GM12878 (cell line): ENCODE results near the gene GANC.

Experiments
- DPF2 ChIP-seq: fragments of 450-650 bp; IDR thresholded peaks from 2 replicates; pipeline ENCODE4 v1.6.1; 2017; ENCODE audit warnings: mild to moderate bottlenecking
- EZH2 ChIP-seq: IDR thresholded peaks from 2 replicates; pipeline ENCODE4 v1.6.1; 2012; ENCODE audit warnings: low read depth, mild to moderate bottlenecking, control low read depth, inconsistent platforms, low read length, borderline replicate concordance; ENCODE audit not compliant: control insufficient read depth
- NFYA ChIP-seq: IDR thresholded peaks from 2 replicates; pipeline ENCODE4 v1.6.1; 2011; ENCODE audit warnings: low read depth, mild to moderate bottlenecking, low read length, improper control_type of control experiment, borderline replicate concordance
- POLR2A ChIP-seq: IDR thresholded peaks from 2 replicates; pipeline ENCODE4 v1.6.1; 2011; ENCODE audit warnings: low read depth, mild to moderate bottlenecking, low read length
- POLR2AphosphoS5 ChIP-seq: IDR thresholded peaks from 2 replicates; pipeline ENCODE4 v1.6.1; 2011; ENCODE audit warnings: mild to moderate bottlenecking, low read length, inconsistent platforms
- RAD21 ChIP-seq: IDR thresholded peaks from 2 replicates; pipeline ENCODE4 v1.6.1; 2011; ENCODE audit warnings: mild to moderate bottlenecking, low read depth, low read length, moderate library complexity; ENCODE audit not compliant: insufficient read depth
- RELA ChIP-seq: fragments of 450-650 bp; IDR thresholded peaks from 2 replicates; pipeline ENCODE4 v1.8.0; 2014; ENCODE audit warnings: borderline replicate concordance; ENCODE audit not compliant: partially characterized antibody
- WRNIP1 ChIP-seq: IDR thresholded peaks from 2 replicates; pipeline ENCODE4 v1.6.1; 2011; ENCODE audit warnings: low read depth, low read length, improper control_type of control experiment, borderline replicate concordance
- YY1 ChIP-seq: IDR thresholded peaks from 2 replicates; pipeline ENCODE4 v1.6.1; 2011; ENCODE audit warnings: low read depth, mild to moderate bottlenecking, low read length
- ZNF384 ChIP-seq: IDR thresholded peaks from 2 replicates; pipeline ENCODE4 v1.6.1; 2012; ENCODE audit warnings: low read depth, mild to moderate bottlenecking, low read length, improper control_type of control experiment, borderline replicate concordance
- TF ChIP-seq, protein P1 (sequence below), 3 experiments: IDR thresholded peaks in 2 of 3; conservative IDR thresholded peaks in 1 of 3; 2 replicates each; pipeline ENCODE4 v1.5.1; 2011; ENCODE audit warnings: low read depth in 3 of 3, low read length in 3 of 3, mild to moderate bottlenecking in 3 of 3, control low read depth in 2 of 3, moderate library complexity in 2 of 3, inconsistent platforms in 1 of 3, mixed read lengths in 1 of 3; ENCODE audit not compliant: control insufficient read depth in 2 of 3, insufficient read depth in 1 of 3; ENCODE audit errors: extremely low read depth in 1 of 3
- TF ChIP-seq, protein P2 (sequence below): IDR thresholded peaks from 2 replicates; pipeline ENCODE4 v1.6.1; 2012; ENCODE audit warnings: mild to moderate bottlenecking, low read depth, low read length
- TF ChIP-seq, protein P3 (sequence below): fragments of 450-650 bp; conservative IDR thresholded peaks from 2 replicates; pipeline ENCODE4 v1.6.1; 2017; ENCODE audit warnings: mild to moderate bottlenecking, moderate library complexity

DNA sequence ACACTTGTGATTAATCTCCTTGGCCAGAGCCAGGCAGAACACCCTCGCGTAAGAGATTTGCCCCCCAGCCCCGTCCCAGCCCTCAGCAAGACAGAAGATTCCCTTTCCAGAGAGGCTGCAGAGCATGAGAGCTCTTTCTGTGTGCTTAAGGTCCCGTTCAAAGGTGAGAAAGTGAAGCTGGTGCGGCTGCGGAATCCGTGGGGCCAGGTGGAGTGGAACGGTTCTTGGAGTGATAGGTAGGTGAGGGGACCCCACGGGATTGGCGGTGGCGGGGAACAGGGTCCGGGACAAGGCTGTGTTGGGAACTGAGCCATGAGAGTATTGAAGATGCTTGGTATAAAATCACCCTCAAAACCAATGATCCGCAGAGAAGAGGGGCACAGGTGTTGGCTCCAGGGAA, 121.1 kb downstream of the GANC start:
- no peak for TF ChIP-seq RELA
- no peak for TF ChIP-seq EZH2
- TF ChIP-seq, protein P1, sequence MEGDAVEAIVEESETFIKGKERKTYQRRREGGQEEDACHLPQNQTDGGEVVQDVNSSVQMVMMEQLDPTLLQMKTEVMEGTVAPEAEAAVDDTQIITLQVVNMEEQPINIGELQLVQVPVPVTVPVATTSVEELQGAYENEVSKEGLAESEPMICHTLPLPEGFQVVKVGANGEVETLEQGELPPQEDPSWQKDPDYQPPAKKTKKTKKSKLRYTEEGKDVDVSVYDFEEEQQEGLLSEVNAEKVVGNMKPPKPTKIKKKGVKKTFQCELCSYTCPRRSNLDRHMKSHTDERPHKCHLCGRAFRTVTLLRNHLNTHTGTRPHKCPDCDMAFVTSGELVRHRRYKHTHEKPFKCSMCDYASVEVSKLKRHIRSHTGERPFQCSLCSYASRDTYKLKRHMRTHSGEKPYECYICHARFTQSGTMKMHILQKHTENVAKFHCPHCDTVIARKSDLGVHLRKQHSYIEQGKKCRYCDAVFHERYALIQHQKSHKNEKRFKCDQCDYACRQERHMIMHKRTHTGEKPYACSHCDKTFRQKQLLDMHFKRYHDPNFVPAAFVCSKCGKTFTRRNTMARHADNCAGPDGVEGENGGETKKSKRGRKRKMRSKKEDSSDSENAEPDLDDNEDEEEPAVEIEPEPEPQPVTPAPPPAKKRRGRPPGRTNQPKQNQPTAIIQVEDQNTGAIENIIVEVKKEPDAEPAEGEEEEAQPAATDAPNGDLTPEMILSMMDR (IDR thresholded peaks at IDR 0.05 in 2 of 3, conservative IDR thresholded peaks at IDR 0.05 in 1 of 3; ENCODE audit: control insufficient read depth in 2 of 3, extremely low read depth in 1 of 3, insufficient read depth in 1 of 3, low read depth in 3 of 3, low read length in 3 of 3), result no peak
- no peak for TF ChIP-seq DPF2
- TF ChIP-seq RAD21, result no peak
- no peak for TF ChIP-seq WRNIP1
- TF ChIP-seq YY1, result no peak
- no peak for TF ChIP-seq ZNF384
- no peak for TF ChIP-seq POLR2A
- TF ChIP-seq, protein P2, sequence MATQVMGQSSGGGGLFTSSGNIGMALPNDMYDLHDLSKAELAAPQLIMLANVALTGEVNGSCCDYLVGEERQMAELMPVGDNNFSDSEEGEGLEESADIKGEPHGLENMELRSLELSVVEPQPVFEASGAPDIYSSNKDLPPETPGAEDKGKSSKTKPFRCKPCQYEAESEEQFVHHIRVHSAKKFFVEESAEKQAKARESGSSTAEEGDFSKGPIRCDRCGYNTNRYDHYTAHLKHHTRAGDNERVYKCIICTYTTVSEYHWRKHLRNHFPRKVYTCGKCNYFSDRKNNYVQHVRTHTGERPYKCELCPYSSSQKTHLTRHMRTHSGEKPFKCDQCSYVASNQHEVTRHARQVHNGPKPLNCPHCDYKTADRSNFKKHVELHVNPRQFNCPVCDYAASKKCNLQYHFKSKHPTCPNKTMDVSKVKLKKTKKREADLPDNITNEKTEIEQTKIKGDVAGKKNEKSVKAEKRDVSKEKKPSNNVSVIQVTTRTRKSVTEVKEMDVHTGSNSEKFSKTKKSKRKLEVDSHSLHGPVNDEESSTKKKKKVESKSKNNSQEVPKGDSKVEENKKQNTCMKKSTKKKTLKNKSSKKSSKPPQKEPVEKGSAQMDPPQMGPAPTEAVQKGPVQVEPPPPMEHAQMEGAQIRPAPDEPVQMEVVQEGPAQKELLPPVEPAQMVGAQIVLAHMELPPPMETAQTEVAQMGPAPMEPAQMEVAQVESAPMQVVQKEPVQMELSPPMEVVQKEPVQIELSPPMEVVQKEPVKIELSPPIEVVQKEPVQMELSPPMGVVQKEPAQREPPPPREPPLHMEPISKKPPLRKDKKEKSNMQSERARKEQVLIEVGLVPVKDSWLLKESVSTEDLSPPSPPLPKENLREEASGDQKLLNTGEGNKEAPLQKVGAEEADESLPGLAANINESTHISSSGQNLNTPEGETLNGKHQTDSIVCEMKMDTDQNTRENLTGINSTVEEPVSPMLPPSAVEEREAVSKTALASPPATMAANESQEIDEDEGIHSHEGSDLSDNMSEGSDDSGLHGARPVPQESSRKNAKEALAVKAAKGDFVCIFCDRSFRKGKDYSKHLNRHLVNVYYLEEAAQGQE, result no peak
- TF ChIP-seq, protein P3, sequence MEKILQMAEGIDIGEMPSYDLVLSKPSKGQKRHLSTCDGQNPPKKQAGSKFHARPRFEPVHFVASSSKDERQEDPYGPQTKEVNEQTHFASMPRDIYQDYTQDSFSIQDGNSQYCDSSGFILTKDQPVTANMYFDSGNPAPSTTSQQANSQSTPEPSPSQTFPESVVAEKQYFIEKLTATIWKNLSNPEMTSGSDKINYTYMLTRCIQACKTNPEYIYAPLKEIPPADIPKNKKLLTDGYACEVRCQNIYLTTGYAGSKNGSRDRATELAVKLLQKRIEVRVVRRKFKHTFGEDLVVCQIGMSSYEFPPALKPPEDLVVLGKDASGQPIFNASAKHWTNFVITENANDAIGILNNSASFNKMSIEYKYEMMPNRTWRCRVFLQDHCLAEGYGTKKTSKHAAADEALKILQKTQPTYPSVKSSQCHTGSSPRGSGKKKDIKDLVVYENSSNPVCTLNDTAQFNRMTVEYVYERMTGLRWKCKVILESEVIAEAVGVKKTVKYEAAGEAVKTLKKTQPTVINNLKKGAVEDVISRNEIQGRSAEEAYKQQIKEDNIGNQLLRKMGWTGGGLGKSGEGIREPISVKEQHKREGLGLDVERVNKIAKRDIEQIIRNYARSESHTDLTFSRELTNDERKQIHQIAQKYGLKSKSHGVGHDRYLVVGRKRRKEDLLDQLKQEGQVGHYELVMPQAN, result no peak
- TF ChIP-seq POLR2AphosphoS5, result no peak
- no peak for TF ChIP-seq NFYA
